ENCODE data around the gene PAPOLA.
"Not testable (repeated sequence)": the region's sequence is repeated elsewhere in the genome, so short reads cannot be mapped to it uniquely, and the experiment has no call there.

DNA sequence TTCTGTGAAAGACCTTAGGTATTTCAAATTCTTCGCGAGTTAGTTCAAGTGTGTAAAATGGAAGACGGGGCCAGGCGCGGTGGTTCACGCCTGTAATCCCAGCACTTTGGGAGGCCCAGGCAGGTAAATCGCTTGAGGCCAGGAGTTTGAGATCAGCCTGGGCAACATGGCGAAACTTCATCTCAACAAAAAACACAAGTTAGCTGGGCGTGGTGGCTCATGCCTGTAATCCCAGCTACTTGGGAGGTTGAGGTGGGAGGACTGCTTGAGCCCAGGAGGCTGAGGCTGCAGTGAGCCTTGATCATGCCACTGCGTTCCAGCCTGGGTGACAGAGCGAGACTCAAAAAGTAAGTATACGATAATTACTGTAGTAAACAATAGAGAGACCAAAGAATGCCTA lies 2.2 kb downstream of the PAPOLA start:
- not testable (repeated sequence) for TF ChIP-seq POLR2A (IDR thresholded peaks at IDR 0.05)
- TF ChIP-seq, protein P1, sequence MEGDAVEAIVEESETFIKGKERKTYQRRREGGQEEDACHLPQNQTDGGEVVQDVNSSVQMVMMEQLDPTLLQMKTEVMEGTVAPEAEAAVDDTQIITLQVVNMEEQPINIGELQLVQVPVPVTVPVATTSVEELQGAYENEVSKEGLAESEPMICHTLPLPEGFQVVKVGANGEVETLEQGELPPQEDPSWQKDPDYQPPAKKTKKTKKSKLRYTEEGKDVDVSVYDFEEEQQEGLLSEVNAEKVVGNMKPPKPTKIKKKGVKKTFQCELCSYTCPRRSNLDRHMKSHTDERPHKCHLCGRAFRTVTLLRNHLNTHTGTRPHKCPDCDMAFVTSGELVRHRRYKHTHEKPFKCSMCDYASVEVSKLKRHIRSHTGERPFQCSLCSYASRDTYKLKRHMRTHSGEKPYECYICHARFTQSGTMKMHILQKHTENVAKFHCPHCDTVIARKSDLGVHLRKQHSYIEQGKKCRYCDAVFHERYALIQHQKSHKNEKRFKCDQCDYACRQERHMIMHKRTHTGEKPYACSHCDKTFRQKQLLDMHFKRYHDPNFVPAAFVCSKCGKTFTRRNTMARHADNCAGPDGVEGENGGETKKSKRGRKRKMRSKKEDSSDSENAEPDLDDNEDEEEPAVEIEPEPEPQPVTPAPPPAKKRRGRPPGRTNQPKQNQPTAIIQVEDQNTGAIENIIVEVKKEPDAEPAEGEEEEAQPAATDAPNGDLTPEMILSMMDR (IDR thresholded peaks at IDR 0.05): not testable (repeated sequence)
